ENCODE results near the gene NTM.
"Not testable (repeated sequence)": the region's sequence is repeated elsewhere in the genome, so short reads cannot be mapped to it uniquely, and the experiment has no call there.

The NTM gene

GRCh38 chr11:132039521-132039920 is 669.1 kb downstream of the NTM start:
- DNase-seq, result no peak

GRCh38 chr11:132042296-132042695 is 671.9 kb downstream of the NTM start:
- no peak for DNase-seq

- no peak for DNase-seq
Observed at GRCh38 chr11:132043714-132044113, 673.3 kb downstream of the NTM start.

- DNase-seq, result no peak
Observed at GRCh38 chr11:132045107-132045506, 674.7 kb downstream of the NTM start.

- DNase-seq, result no peak
Observed at GRCh38 chr11:132046288-132046865, 676.0 kb downstream of the NTM start.

GRCh38 chr11:132047167-132047566 is 676.8 kb downstream of the NTM start:
- no peak for DNase-seq

- DNase-seq, result no peak
Observed at GRCh38 chr11:132048040-132048439, 677.6 kb downstream of the NTM start.

GRCh38 chr11:132049205-132049604 is 678.8 kb downstream of the NTM start:
- no peak for DNase-seq

GRCh38 chr11:132050049-132050448 is 679.6 kb downstream of the NTM start:
- DNase-seq, result no peak

- DNase-seq, result no peak
Observed at GRCh38 chr11:132050577-132051165, 680.3 kb downstream of the NTM start.

- no peak for DNase-seq
Observed at GRCh38 chr11:132051704-132052103, 681.3 kb downstream of the NTM start.

GRCh38 chr11:132052342-132052741 is 681.9 kb downstream of the NTM start:
- no peak for DNase-seq

GRCh38 chr11:132052904-132053303 is 682.5 kb downstream of the NTM start:
- no peak for DNase-seq

GRCh38 chr11:132054822-132055221 is 684.4 kb downstream of the NTM start:
- DNase-seq, result no peak

GRCh38 chr11:132055296-132055695 is 684.9 kb downstream of the NTM start:
- no peak for DNase-seq

GRCh38 chr11:132056689-132057088 is 686.3 kb downstream of the NTM start:
- DNase-seq, result no peak

GRCh38 chr11:132057266-132057665 is 686.9 kb downstream of the NTM start:
- DNase-seq, result no peak

- no peak for DNase-seq
Observed at GRCh38 chr11:132058211-132058772, 687.9 kb downstream of the NTM start.

- DNase-seq, result no peak
Observed at GRCh38 chr11:132060567-132060966, 690.2 kb downstream of the NTM start.

GRCh38 chr11:132062031-132062430 is 691.6 kb downstream of the NTM start:
- no peak for DNase-seq

GRCh38 chr11:132062541-132062940 is 692.1 kb downstream of the NTM start:
- no peak for DNase-seq

- no peak for DNase-seq
Observed at GRCh38 chr11:132064987-132065620, 694.7 kb downstream of the NTM start.

- DNase-seq, result no peak
Observed at GRCh38 chr11:132068556-132068955, 698.1 kb downstream of the NTM start.

GRCh38 chr11:132069593-132069992 is 699.2 kb downstream of the NTM start:
- not testable (repeated sequence) for DNase-seq
